ENCODE data around the gene B3GALT4. TPM values are rescaled to one million over a fixed set of nuclear protein-coding genes. Genes with fewer than 3 reads are reported as not detected.
A peak's percentile ranks its signal among the peaks of the same experiment; 100 is the strongest.
"Not testable (repeated sequence)": the region's sequence is repeated elsewhere in the genome, so short reads cannot be mapped to it uniquely, and the experiment has no call there.

Gene B3GALT4
- total and polyA plus RNA-seq, 8 donors: 9.8 to 42.9 (median 11.5) TPM; not detected in 1

DNA sequence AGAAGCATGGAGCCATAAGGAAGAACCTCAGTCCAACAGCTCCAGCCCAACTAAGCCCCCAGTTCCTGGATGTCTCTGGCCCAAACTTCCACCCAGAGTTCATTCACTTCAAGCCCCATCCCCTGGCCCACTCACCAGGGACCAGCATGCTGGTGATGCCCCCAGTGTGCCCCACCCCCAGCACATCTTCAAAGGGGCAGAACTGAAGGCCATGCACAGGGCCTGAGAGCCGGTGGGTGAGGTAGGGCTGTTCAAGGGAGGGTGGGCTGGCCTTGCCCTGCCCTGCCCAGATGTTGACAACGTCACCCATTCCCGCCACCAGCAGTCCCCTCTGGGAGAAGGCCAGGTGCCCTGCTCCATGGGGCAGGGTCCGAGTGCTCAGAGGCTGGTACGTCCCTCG is 3.6 kb downstream of the B3GALT4 start:
- no peak for DNase-seq
- TF ChIP-seq POLR2AphosphoS5 (IDR thresholded peaks at IDR 0.05) (no peak), EP300 (IDR thresholded peaks at IDR 0.05) (no peak), POLR2A (IDR thresholded peaks at IDR 0.05) (no peak)
- TF ChIP-seq, protein P1, sequence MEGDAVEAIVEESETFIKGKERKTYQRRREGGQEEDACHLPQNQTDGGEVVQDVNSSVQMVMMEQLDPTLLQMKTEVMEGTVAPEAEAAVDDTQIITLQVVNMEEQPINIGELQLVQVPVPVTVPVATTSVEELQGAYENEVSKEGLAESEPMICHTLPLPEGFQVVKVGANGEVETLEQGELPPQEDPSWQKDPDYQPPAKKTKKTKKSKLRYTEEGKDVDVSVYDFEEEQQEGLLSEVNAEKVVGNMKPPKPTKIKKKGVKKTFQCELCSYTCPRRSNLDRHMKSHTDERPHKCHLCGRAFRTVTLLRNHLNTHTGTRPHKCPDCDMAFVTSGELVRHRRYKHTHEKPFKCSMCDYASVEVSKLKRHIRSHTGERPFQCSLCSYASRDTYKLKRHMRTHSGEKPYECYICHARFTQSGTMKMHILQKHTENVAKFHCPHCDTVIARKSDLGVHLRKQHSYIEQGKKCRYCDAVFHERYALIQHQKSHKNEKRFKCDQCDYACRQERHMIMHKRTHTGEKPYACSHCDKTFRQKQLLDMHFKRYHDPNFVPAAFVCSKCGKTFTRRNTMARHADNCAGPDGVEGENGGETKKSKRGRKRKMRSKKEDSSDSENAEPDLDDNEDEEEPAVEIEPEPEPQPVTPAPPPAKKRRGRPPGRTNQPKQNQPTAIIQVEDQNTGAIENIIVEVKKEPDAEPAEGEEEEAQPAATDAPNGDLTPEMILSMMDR (IDR thresholded peaks at IDR 0.05): no peak
- Histone ChIP-seq H3K4me1 (peaks cover 27 to 49% (median 40%) of the 10 kb centered on the region in 4 donors), H3K36me3 (peaks cover 37 to 84% (median 83%) of the 10 kb centered on the region in 4 donors), H3K9me3 (no peaks in the 10 kb centered on the region), H3K27me3 (no peaks in the 10 kb centered on the region), H3K27ac (peak overlapping the region in 3 of 5 donors; percentile 32 to 62 (median 44)), H3K4me3 (no peak overlapping the region)
- intact Hi-C loops (cut with DNase I; ENCODE audit: low total_unique reads): no loop called here
- 85 to 90% (median 87%) methylated on average over 5 to 6 of the region's 6 CpGs for WGBS, 5 donors

DNA sequence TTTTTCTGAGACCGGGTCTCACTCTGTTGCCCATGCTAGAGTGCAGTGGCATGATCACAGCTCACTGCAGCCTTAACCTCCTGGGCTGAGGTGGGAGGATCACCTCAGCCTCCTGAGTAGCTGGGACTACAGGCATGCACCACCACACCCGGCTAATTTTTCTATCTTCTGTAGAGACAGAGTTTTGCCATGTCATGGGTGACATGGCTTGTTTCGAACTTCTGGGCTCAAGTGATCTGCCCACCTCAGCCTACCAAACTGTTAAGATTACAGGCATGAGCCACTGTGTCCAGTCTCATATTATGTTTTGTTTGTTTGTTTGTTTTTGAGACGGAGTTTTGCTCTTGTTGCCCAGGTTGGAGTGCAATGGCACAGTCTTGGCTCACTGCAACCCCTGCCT is 8.3 kb downstream of the B3GALT4 start:
- H3K4me3 ChIP-seq; H3K27ac ChIP-seq; H3K27me3 ChIP-seq; H3K9me3 ChIP-seq; DNase-seq; intact Hi-C loops (cut with DNase I; ENCODE audit: low total_unique reads): not testable (repeated sequence)
- Histone ChIP-seq H3K36me3 (peaks cover 27 to 77% (median 75%) of the 10 kb centered on the region in 4 donors), H3K4me1 (peaks cover 14 to 27% (median 22%) of the 10 kb centered on the region in 4 donors)
- WGBS, 5 donors: 87 to 96% (median 90%) methylated on average over 4 of the region's 4 CpGs

DNA sequence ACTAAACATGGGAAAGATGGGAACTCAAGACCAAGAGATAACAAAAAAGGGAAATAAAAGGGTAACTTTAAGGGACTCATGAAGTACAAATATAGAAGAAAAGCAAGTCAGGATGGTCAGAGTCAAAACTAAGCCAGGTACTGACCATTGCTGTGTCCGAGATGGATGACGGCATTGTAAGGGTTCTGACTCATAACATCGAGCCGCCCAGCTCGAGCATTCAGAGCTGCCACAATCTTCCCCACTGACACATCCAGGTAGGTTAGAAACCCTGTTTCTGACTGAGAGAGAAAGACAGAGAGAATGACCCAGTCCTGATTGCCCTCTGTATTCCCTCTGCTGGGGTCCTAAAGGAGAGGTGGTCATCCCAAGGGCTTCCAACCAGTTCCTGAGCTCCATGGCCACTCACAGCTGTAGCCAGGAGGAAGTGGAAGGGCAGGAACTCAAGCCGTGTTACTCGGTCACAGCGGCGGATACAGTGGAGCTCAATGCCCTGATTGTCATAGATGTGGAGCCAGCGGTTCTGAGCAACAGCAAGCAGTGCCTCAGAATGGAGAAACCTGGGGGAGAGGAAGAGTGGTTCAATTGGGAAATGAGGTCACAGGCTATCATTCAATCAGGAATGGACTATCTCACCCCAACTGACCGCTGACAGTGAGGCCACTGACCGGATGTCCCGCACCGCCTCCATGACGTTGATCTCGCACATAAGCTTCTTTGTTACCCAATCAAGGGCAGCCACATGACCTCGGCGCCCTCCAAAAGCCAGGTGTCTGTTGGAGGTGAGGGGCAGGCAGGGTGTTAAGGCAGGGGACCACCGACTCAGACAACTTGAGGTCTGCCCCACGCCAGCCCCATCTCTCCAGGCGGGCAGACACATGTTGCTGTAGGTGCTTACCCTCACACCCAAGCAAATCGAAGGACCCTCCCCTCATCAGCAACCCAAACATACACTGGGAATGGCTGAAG is 10.3 kb downstream of the B3GALT4 start:
- intact Hi-C loops (cut with DNase I; ENCODE audit: low total_unique reads): no loop called here
- no peak for TF ChIP-seq POLR2AphosphoS5 (IDR thresholded peaks at IDR 0.05)
- no peak for TF ChIP-seq POLR2A (IDR thresholded peaks at IDR 0.05)
- no peak for TF ChIP-seq EP300 (IDR thresholded peaks at IDR 0.05)
- TF ChIP-seq, protein P1 (IDR thresholded peaks at IDR 0.05): no peak
- Histone ChIP-seq H3K9me3 (no peaks in the 10 kb centered on the region), H3K36me3 (peaks cover 27 to 73% (median 70%) of the 10 kb centered on the region in 4 donors), H3K4me1 (peaks cover 20 to 32% (median 30%) of the 10 kb centered on the region in 4 donors), H3K27ac (no peak overlapping the region), H3K27me3 (no peaks in the 10 kb centered on the region), H3K4me3 (no peak overlapping the region)
- WGBS, 5 donors: 90 to 94% (median 92%) methylated on average over 22 of the region's 22 CpGs
- no peak for DNase-seq

DNA sequence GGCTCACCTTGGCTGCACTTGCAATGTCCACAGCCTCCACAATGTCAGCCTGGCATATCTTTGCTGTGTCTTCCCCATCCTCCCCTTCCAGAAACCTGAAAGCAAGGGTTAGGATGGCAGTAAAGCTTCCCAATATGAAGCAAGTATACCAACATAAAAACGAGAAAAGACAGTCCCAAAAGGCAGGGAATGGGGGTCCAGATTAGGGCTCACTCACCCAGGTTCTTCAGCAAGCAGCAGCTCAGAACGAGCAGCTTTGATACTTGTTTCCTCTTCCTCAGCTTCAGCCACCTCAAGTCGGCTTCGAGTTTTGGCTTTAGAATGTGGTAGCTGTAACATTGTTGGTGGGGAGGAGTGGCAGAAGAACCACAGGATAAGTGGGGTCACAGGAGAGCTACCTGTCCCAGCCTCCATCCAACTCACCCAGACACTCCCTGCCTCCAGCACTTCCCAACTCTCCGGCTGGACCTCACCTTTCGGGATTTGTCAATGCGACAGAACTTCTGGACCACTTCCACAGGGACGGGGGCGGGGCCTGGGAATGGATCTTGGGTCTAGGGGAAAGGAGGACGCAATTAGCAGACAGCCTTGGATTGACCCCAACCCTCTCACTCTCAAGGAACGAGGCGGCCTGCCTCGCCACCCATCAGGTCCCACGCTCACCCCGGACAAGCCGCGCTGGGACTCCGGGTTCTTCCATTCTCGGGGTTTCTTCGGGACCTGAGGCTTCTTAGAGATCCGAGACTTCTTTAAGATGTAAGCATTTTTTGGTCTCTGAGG is 11.4 kb downstream of the B3GALT4 start:
- 11 to 17% (median 12%) methylated on average over 18 to 21 of the region's 21 CpGs for WGBS, 5 donors

More for the DNA sequence above, 11.4 kb downstream of the B3GALT4 start:
- Histone ChIP-seq H3K9me3 (no peaks in the 10 kb centered on the region), H3K27ac (peak overlapping the region; percentile 42 to 89 (median 82)), H3K36me3 (peaks cover 27 to 73% (median 70%) of the 10 kb centered on the region in 4 donors), H3K4me3 (peak overlapping the region; percentile 71 to 94 (median 79)), H3K4me1 (peaks cover 20 to 32% (median 30%) of the 10 kb centered on the region in 4 donors), H3K27me3 (no peaks in the 10 kb centered on the region)
- TF ChIP-seq POLR2AphosphoS5 (IDR thresholded peaks at IDR 0.05) (no peak), POLR2A (IDR thresholded peaks at IDR 0.05) (no peak), EP300 (IDR thresholded peaks at IDR 0.05) (no peak)
- TF ChIP-seq, protein P1 (IDR thresholded peaks at IDR 0.05): no peak
- intact Hi-C loops (cut with DNase I; ENCODE audit: low total_unique reads): no loop called here
- DNase-seq: no peak
